OCI-LY3 (cell line): ENCODE data around the gene MYLK.

Experiments used
- EZH2phosphoT487 ChIP-seq: fragments of 200-600 bp; shearing (Covaris generic); IDR thresholded peaks from 2 replicates; pipeline ENCODE4 v1.6.1; 2018; ENCODE audit warnings: antibody characterized with exemption, mixed run types, low read depth
- TF ChIP-seq, protein P1 (sequence below): fragments of 200-600, 300-600 bp; sonication (generic); IDR thresholded peaks from 2 replicates; pipeline ENCODE4 v1.5.1; 2014; ENCODE audit warnings: antibody characterized with exemption, low read length, low read depth

DNA sequence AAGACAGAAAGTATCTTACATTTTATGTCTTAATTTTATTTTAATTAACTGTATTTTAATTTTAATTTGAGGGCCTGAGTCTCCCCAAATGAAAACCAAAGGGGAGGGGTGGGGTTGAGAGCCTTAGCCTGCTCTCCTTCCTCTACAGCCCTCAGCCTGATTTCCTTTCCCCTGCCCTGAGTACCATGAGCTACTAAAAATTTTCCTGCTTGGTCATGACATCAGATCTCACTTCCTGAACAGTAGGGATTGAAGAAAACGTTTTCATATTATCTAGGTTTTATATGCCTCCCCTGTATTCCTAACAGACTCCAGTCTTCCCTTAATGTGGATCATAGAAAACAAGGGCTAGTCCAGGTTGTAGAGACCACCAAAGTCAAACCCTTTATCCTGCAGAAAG lies 133.9 kb downstream of the MYLK start:
- TF ChIP-seq, protein P1, sequence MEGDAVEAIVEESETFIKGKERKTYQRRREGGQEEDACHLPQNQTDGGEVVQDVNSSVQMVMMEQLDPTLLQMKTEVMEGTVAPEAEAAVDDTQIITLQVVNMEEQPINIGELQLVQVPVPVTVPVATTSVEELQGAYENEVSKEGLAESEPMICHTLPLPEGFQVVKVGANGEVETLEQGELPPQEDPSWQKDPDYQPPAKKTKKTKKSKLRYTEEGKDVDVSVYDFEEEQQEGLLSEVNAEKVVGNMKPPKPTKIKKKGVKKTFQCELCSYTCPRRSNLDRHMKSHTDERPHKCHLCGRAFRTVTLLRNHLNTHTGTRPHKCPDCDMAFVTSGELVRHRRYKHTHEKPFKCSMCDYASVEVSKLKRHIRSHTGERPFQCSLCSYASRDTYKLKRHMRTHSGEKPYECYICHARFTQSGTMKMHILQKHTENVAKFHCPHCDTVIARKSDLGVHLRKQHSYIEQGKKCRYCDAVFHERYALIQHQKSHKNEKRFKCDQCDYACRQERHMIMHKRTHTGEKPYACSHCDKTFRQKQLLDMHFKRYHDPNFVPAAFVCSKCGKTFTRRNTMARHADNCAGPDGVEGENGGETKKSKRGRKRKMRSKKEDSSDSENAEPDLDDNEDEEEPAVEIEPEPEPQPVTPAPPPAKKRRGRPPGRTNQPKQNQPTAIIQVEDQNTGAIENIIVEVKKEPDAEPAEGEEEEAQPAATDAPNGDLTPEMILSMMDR, result no peak
- no peak for TF ChIP-seq EZH2phosphoT487
